ENCODE results near the gene SPSB2.

GRCh38 chr12:6852651-6853354 is 20.3 kb downstream of the SPSB2 start:
- TF ChIP-seq, protein P1, sequence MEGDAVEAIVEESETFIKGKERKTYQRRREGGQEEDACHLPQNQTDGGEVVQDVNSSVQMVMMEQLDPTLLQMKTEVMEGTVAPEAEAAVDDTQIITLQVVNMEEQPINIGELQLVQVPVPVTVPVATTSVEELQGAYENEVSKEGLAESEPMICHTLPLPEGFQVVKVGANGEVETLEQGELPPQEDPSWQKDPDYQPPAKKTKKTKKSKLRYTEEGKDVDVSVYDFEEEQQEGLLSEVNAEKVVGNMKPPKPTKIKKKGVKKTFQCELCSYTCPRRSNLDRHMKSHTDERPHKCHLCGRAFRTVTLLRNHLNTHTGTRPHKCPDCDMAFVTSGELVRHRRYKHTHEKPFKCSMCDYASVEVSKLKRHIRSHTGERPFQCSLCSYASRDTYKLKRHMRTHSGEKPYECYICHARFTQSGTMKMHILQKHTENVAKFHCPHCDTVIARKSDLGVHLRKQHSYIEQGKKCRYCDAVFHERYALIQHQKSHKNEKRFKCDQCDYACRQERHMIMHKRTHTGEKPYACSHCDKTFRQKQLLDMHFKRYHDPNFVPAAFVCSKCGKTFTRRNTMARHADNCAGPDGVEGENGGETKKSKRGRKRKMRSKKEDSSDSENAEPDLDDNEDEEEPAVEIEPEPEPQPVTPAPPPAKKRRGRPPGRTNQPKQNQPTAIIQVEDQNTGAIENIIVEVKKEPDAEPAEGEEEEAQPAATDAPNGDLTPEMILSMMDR (IDR thresholded peaks at IDR 0.05): no peak
- no peak for TF ChIP-seq POLR2A (IDR thresholded peaks at IDR 0.05)
